ENCODE results near the gene EAF1.
"Not testable (repeated sequence)": the region's sequence is repeated elsewhere in the genome, so short reads cannot be mapped to it uniquely, and the experiment has no call there.

Gene EAF1

GRCh38 chr3:15427182-15427880 lies at the start of gene EAF1, which contains the start of gene METTL6:
EAF1 (plus strand) TSS chr3:15427598; CDS start chr3:15427780, 182 bp downstream.
METTL6 (minus strand) TSS chr3:15427544; CDS start chr3:15426511, 1,033 bp downstream.
- peak; percentile 54 to 59 for DNase-seq

- peak; percentile 92 for DNase-seq
These were observed 49.2 kb upstream of the EAF1 start for GRCh38 chr3:15377961-15378791.

GRCh38 chr3:15380980-15381890 lies 46.2 kb upstream of the EAF1 start:
- peak in 1 of 2 experiments; percentile 3 for DNase-seq

DNA sequence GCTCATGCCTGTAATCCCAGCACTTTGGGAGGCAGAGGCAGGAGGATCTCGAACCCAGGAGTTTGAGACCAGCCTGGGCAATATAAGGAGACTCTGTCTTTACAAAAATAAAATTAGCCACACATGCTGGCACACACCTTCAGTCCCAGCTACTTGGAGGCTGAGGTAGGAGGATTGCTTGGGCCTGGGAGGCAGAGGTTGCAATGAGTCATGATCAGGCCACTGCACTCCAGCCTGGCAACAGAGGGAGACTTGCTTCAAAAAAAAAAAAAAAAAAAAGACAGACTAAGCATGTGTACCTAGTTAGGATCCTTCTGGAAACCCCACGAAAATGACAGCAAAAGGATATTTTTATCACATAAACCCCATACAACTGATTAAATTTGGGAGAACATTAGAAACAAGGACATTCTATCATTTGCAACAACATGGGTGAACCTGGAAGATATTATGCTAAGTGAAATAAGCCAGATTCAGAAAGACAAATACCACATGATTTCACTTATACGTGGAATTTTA lies 44.9 kb upstream of the EAF1 start:
- DNase-seq: no peak

- no peak for DNase-seq
These were observed 42.7 kb upstream of the EAF1 start for GRCh38 chr3:15384510-15385237.

- DNase-seq: not testable (repeated sequence)
These were observed 42.1 kb upstream of the EAF1 start for GRCh38 chr3:15385238-15385695.

DNA sequence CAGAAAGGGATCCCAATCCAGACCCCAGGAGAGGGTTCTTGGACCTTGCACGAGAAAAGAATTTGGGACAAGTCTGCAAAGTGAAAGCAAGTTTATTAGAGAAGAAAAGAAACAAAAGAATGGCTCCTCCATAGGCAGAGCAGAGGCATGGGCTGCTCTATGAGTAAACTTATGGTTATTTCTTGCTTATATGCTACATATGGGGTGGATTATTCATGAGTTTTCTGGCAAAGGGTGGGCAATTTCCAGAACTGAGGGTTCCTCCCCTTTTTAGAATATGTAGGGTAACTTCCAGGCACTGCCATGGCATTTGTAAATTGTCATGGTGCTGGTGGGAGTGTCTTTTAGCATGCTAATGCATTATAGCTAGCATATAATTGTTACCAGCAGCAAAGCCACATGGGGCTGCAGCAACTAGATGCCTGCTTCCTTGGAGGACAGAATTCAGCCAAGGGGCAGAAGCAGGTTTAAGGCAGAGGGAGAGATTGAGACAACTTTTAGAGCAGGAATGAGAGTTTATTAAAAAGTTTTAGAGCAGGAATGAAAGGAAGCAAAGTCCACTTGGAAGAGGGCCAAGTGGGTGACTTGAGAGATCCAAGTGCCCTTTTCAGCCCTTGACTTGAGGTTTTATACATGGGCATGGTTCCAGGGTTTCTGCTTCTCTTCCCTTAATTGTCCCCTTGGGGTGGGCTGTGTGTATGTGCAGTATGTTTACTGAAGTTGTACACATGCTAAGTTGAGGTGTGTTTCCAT lies 41.3 kb upstream of the EAF1 start:
- DNase-seq: no peak

DNA sequence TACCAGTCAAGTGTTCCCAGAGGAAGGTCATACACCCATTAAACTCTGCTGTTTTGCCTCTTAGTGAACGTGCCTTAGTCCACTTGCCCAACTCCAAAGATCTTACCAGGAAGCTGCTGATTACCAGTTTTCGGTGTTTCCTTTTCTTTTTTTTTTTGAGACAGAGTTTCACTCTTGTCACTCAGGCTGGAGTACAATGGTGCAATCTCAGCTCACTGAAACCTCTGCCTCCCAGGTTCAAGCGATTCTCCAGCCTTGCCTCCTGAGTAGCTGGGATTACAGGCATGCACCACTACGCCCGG lies 40.8 kb upstream of the EAF1 start:
- not testable (repeated sequence) for DNase-seq

- no peak for DNase-seq
These were observed 40.2 kb upstream of the EAF1 start for GRCh38 chr3:15387171-15387581.

DNA sequence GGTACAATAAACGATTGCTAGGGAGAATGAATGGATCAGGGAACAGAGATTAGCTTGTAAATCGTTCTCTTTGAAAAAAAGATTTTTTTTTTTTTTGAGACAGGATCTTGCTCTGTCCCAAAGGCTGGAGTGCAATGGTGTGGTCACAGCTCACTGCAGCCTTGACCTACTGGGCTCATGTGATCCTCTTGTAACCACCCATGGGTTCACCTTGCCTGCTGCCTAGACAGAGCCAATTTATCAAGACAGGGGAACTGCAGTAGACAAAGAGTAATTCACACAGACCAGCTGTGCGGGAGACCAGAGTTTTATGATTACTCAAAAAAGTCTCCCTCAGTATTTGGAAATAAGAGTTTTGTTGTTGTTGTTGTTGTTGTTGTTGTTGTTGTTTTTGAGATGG lies 39.7 kb upstream of the EAF1 start:
- no peak for DNase-seq

- DNase-seq: not testable (repeated sequence)
These were observed 39.1 kb upstream of the EAF1 start for GRCh38 chr3:15388335-15388734.

DNA sequence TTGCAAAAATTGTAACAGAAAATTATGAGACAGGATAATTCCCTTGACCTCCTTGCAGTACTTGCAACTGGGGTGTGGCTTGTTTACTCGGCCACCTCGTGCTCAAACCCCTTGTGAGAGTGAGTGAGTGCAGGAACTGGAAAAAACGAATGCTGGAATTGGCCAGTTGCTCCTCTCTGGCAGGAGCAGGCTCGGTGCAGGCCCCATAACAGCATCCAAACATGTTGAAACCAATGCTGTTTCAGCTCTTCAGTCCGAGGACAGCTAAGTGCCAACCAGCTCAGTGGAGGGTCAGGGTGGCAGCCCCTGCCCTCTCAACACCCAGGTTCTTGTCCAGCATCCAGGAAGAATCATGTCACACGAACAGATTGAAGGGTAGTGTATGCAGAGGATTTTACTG lies 36.9 kb upstream of the EAF1 start:
- DNase-seq: no peak

DNA sequence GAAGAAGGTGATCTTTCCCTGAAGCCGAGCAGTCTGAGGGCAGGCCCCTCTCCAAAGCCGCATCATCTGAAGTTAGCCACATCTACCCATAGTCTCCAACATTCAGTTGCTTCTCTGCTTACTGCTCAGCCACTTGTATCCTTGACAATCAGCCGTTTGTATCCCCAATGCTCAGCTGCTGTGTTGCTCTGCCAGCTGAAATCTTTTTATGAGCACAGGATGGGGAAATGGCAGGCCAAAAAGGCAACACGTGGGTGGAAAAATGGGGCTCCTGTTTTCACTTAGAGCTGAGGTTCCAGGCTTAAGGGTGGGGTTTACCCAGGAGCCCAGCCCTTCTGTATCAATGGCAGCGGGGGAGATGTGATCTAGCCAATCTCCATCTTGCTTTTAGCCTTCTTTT lies 36.4 kb upstream of the EAF1 start:
- no peak for DNase-seq

- not testable (repeated sequence) for DNase-seq
These were observed 34.1 kb upstream of the EAF1 start for GRCh38 chr3:15393252-15393651.

GRCh38 chr3:15398731-15399133 lies 28.7 kb upstream of the EAF1 start:
- DNase-seq: peak; percentile 7 to 20

DNA sequence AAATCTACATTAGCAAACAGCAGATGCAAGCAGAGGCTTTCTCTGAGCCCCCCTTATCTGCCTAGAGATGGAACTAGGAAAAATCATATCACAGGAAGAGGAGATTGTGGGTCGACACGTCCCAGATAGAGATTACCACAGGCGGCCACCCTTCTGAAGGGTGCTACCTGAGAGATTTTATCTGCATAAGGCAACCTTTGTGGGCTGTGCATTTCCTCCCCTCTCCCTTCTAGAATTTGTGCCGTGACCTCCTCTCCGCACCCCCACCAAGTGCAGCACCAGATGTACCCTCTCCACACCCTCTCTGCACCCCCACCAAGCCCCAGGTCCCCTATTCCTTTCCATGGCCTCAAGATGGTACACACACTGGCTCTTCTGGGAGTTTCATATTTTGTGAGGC lies 27.4 kb upstream of the EAF1 start:
- no peak for DNase-seq

GRCh38 chr3:15401936-15402335 lies 25.5 kb upstream of the EAF1 start:
- no peak for DNase-seq

- no peak for DNase-seq
These were observed 23.9 kb upstream of the EAF1 start for GRCh38 chr3:15403495-15403894.

DNA sequence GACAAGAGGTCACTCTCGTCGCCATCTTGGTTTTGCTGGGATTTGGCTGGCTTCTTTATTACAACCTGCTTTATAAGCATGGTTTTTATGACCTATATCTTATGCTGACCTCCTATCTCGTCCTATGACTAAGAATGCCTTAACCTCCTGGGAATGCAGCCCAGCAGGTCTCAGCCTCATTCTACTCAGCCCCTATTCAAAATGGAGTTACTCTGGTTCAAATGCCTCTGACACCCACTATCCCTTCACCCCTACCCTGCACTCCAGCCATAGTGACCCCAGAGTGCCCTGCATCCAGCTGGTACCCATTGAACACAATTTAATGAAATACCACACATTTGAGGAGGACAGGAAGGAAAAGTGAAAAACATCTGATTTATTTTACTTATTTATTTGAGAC lies 23.4 kb upstream of the EAF1 start:
- DNase-seq: no peak

DNA sequence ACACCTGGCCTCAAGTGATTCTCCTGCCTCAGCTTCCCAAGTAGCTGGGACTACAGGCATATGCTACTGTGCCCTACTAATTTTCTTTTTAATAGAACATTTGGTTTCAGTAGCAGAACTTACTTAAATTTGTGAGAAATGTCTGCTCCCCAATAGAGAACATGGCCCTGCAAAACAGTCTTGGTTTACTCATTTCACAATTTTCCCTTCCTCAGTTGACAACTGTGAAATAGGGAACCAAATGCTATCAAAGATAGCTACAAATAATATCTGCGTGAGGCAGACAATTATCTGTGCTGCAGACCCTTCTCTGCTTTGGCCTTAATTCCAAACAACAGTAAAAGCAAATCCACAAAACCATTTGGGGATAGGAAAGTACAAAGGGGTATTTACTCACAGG lies 22.6 kb upstream of the EAF1 start:
- peak in 1 of 2 experiments; percentile 18 for DNase-seq

DNA sequence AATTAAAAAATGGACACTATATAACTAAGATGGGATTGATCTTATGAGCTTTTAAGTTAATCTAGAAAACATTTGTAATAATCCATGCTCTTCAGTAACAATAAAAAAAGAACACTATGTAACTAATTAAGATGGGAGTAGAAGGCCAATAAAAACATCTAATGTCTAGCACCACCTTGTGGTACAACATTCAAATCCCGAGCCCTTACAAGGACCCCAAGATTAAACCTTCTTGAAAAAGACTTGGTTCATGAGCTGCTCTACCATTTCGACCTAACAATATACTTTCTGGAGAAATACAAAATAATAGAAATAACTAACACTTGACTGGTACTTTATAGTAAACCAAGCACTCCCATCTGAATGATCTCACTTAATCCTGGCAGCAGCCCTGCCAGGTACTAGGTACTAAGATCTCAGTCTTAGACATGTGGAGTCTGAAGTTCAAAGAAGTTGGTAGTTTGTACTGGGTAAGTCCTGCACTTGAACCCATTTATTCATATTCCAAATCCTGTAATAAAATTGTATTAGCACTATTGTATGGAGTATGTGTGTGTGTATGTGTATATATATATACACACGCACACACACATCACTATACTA lies 21.8 kb upstream of the EAF1 start:
- DNase-seq: peak; percentile 40 to 55
